ENCODE data around the gene BNC2. TPM values are rescaled to one million over a fixed set of nuclear protein-coding genes. Genes with fewer than 3 reads are reported as not detected.

Gene BNC2
- total and polyA plus RNA-seq, 2 of the 4 experiments (the other 2 are of a cell fraction): 15.5 to 45.2 TPM

DNA sequence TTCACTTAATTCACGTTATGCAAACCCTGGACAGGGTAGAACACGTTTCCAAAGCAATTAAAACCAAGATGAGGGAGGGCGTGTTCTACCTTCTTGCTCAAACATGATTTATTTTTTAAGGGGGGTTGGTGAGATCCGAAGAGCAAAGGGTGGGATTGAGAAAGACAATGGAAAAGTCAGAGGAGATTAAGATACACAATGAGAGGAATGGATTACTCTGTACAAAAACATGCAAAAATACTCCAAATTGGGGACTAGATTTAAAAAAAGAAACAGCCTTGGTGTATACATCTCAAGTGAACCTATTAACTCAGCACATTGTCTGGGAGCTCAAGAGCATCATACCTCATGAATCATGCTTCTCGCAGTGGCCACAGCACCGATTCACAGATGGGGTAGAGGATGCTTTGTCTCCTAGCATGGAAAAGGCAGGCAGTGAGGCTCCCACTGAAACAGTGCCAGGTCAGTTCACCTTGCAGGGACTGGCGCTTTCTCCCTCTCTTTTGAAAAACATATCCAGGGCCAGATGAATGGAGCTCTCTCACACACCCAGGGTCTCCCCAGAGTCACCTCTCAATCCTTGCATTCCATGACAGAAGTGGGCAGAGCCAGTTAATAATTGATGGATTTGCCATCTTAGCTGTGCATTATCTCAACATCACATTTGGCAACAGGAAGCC, 459.7 kb downstream of the BNC2 start:
- no peak for TF ChIP-seq CEBPB (IDR thresholded peaks at IDR 0.05; ENCODE audit: low read depth, low read length)
- no peak for TF ChIP-seq BHLHE40 (IDR thresholded peaks at IDR 0.05; ENCODE audit: low read depth, low read length)
- TF ChIP-seq, protein P1, sequence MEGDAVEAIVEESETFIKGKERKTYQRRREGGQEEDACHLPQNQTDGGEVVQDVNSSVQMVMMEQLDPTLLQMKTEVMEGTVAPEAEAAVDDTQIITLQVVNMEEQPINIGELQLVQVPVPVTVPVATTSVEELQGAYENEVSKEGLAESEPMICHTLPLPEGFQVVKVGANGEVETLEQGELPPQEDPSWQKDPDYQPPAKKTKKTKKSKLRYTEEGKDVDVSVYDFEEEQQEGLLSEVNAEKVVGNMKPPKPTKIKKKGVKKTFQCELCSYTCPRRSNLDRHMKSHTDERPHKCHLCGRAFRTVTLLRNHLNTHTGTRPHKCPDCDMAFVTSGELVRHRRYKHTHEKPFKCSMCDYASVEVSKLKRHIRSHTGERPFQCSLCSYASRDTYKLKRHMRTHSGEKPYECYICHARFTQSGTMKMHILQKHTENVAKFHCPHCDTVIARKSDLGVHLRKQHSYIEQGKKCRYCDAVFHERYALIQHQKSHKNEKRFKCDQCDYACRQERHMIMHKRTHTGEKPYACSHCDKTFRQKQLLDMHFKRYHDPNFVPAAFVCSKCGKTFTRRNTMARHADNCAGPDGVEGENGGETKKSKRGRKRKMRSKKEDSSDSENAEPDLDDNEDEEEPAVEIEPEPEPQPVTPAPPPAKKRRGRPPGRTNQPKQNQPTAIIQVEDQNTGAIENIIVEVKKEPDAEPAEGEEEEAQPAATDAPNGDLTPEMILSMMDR (conservative IDR thresholded peaks at IDR 0.05; ENCODE audit: low read depth, low read length): no peak
- TF ChIP-seq CHD1 (IDR thresholded peaks at IDR 0.05; ENCODE audit: low read depth, low read length): no peak
- no peak for TF ChIP-seq SMC3 (IDR thresholded peaks at IDR 0.05; ENCODE audit: low read depth, low read length)
- no peak for TF ChIP-seq MAFK (IDR thresholded peaks at IDR 0.05; ENCODE audit: low read depth, low read length)
- Histone ChIP-seq H4K91ac (ENCODE audit: insufficient read depth, low read depth, low read length) (peak overlapping the region; percentile 7; the same call in 1 of the 2 replicates), H3K9me3 (ENCODE audit: control insufficient read depth, insufficient read depth, low read length) (no peaks in the 10 kb centered on the region), H3K18ac (ENCODE audit: low read depth, low read length) (peak overlapping the region; percentile 5), H3K56ac (ENCODE audit: extremely low read depth, insufficient read depth, low read length) (no peak overlapping the region), H3K4me3 (ENCODE audit: insufficient read depth, low read depth, low read length) (no peak overlapping the region), H4K8ac (ENCODE audit: low read depth in 2 of 2, low read length in 2 of 2) (0 out of 4 replicates have a peak overlapping the region, but pooled peaks of 1 of the 2 experiments have one; percentile 0), H2BK15ac (ENCODE audit: low read depth, low read length) (0 out of 3 replicates have a peak overlapping the region, but pooled peaks have one; percentile 8), H3K4me2 (ENCODE audit: low read depth, low read length) (no peak overlapping the region), H4K20me1 (ENCODE audit: insufficient read depth, low read length) (no peaks in the 10 kb centered on the region), H2AK5ac (ENCODE audit: low read depth, low read length) (peak overlapping the region; percentile 8; the same call in 1 of the 2 replicates), H3K27ac (ENCODE audit: insufficient read depth, low read length) (no peak overlapping the region), H3K23ac (ENCODE audit: low read depth, low read length) (no peak overlapping the region; the same call in 1 of the 2 replicates), H3K79me1 (ENCODE audit: low read depth in 1 of 2, low read length in 2 of 2) (peaks cover 0 to 6% of the 10 kb centered on the region in 2 experiments; a peak in 1 of 4 replicates), H3K14ac (replicated peaks; ENCODE audit: low read depth, low read length) (0 out of 2 replicates have a peak overlapping the region, but pooled peaks have one; percentile 0), H2BK20ac (ENCODE audit: low read depth, low read length) (peak overlapping the region; percentile 38; the same call in 1 of the 2 replicates), H2BK5ac (ENCODE audit: low read depth, low read length, poor library complexity, severe bottlenecking) (no peak overlapping the region), H2AK9ac (replicated peaks; ENCODE audit: low read depth, low read length, poor library complexity) (peak overlapping the region; percentile 38), H4K5ac (ENCODE audit: low read depth, low read length) (peak overlapping the region; percentile 1; the same call in 1 of the 2 replicates), H3K27me3 (ENCODE audit: control insufficient read depth, insufficient read depth, low read length) (no peaks in the 10 kb centered on the region; the same call in 1 of the 2 replicates), H3K4me1 (ENCODE audit: control insufficient read depth, insufficient read depth, low read length) (peaks cover 16% of the 10 kb centered on the region), H3K4ac (ENCODE audit: low read depth, low read length) (peak overlapping the region; percentile 21; the same call in 1 of the 2 replicates), H3K9ac (ENCODE audit: low read depth, low read length) (no peak overlapping the region), H2BK120ac (ENCODE audit: low read depth, low read length) (no peak overlapping the region; the same call in 1 of the 2 replicates), H2AFZ (replicated peaks; ENCODE audit: low read length, poor library complexity) (no peak overlapping the region), H3K9me1 (ENCODE audit: insufficient read depth, low read length) (peaks cover 8% of the 10 kb centered on the region; the same call in 1 of the 2 replicates), H3K36me3 (ENCODE audit: control insufficient read depth, insufficient read depth, low read length) (no peaks in the 10 kb centered on the region)
- WGBS, 2 experiments (ENCODE audit: extremely low coverage in 2 of 2, insufficient read length in 1 of 2): no CpG with 5 or more reads among the region's 7 CpGs
- CTCF ChIA-PET: no interaction called here
- DNase-seq (peak; percentile 85), ATAC-seq (ENCODE audit: low read depth) (peak; percentile 33; the same call in 1 of the 2 replicates)
- in situ Hi-C loops (cut with MboI; ENCODE audit: low sequenced_read_pairs) (no loop called here), intact Hi-C loops (cut with micrococcal nuclease) (loop anchor here (5.0 to 10.0 kb wide), 5 partner anchors 73 to 536 kb away; no protein-coding TSS in a partner anchor), dilution Hi-C loops (cut with HindIII; ENCODE audit: low sequenced_read_pairs, unreplicated experiment) (no loop called here)
- no TSS peak for BruUV-seq (replicated peaks)
- POLR2A ChIA-PET (ENCODE audit: unreplicated experiment): no interaction called here
